CD4-positive, alpha-beta T cell treated with Interferon alpha-2 for 1 hour (primary cell): ENCODE results near the gene PLEKHJ1.

Experiments
- DNase-seq, 2 donors: peaks; one replicate each; pipeline ENCODE4 v3.0.0-alpha.2; 2020 to 2022

Gene PLEKHJ1

GRCh38 chr19:2234996-2235380 is 1.1 kb downstream of the PLEKHJ1 start:
- DNase-seq = no peak

GRCh38 chr19:2233601-2234280 is 2.4 kb downstream of the PLEKHJ1 start:
- DNase-seq = no peak

- no peak for DNase-seq
These were observed 3.6 kb downstream of the PLEKHJ1 start for GRCh38 chr19:2232286-2233151.

GRCh38 chr19:2231621-2232221 is 4.4 kb downstream of the PLEKHJ1 start:
- DNase-seq = no peak

GRCh38 chr19:2230807-2231533 is 5.2 kb downstream of the PLEKHJ1 start:
- DNase-seq = no peak

- no peak for DNase-seq
These were observed 6.0 kb downstream of the PLEKHJ1 start for GRCh38 chr19:2230033-2230531.

GRCh38 chr19:2229103-2230032 is 6.8 kb downstream of the PLEKHJ1 start:
- DNase-seq = no peak

- DNase-seq = no peak
These were observed 7.7 kb downstream of the PLEKHJ1 start for GRCh38 chr19:2228157-2229030.

- peak in 1 of 2 donors; percentile 44 for DNase-seq
These were observed 8.5 kb downstream of the PLEKHJ1 start for GRCh38 chr19:2227415-2228156.

GRCh38 chr19:2226840-2227360 is 9.2 kb downstream of the PLEKHJ1 start:
- DNase-seq = no peak

- DNase-seq = no peak
These were observed 9.9 kb downstream of the PLEKHJ1 start for GRCh38 chr19:2226051-2226839.

- no peak for DNase-seq
These were observed 10.6 kb downstream of the PLEKHJ1 start for GRCh38 chr19:2225415-2226050.

GRCh38 chr19:2224754-2225349 is 11.3 kb downstream of the PLEKHJ1 start:
- DNase-seq = no peak

- DNase-seq = peak; percentile 38 to 50
These were observed 12.2 kb downstream of the PLEKHJ1 start for GRCh38 chr19:2223959-2224358.

- no peak for DNase-seq
These were observed 12.7 kb downstream of the PLEKHJ1 start for GRCh38 chr19:2223391-2223790.

- no peak for DNase-seq
These were observed 14.2 kb downstream of the PLEKHJ1 start for GRCh38 chr19:2221918-2222317.

GRCh38 chr19:2221250-2221831 is 14.8 kb downstream of the PLEKHJ1 start:
- no peak for DNase-seq

- no peak for DNase-seq
These were observed 16.4 kb downstream of the PLEKHJ1 start for GRCh38 chr19:2219726-2220125.
